Activated CD4-positive, alpha-beta T cell treated with anti-CD3 and anti-CD28 coated beads, Interleukin-2, amount 50 U/mL, for 48 hours (primary cell): ENCODE measurements around the gene SLC4A1AP.
A peak's percentile ranks its signal among the peaks of the same experiment; 100 is the strongest.
"Not testable (repeated sequence)": the region's sequence is repeated elsewhere in the genome, so short reads cannot be mapped to it uniquely, and the experiment has no call there.

Experiments
- DNase-seq, 2 experiments: peaks; one replicate each; pipeline ENCODE4 v3.0.0-alpha.2; 2020

Gene SLC4A1AP

GRCh38 chr2:27652341-27652740, 11.3 kb upstream of the SLC4A1AP start:
- no peak for DNase-seq

GRCh38 chr2:27652790-27653189, 10.9 kb upstream of the SLC4A1AP start:
- no peak for DNase-seq

GRCh38 chr2:27653397-27653796, 10.3 kb upstream of the SLC4A1AP start:
- DNase-seq, result no peak

- no peak for DNase-seq
These were observed 8.3 kb upstream of the SLC4A1AP start for GRCh38 chr2:27655155-27655951.

GRCh38 chr2:27661371-27661770, 2.3 kb upstream of the SLC4A1AP start:
- DNase-seq, result no peak

- no peak for DNase-seq
These were observed 475 bp downstream of the SLC4A1AP start for GRCh38 chr2:27664154-27664574.

- DNase-seq, result no peak
These were observed 1.1 kb downstream of the SLC4A1AP start for GRCh38 chr2:27664622-27665363.

- DNase-seq, result no peak
These were observed 3.8 kb downstream of the SLC4A1AP start for GRCh38 chr2:27667446-27667845.

GRCh38 chr2:27671235-27671634, 7.5 kb downstream of the SLC4A1AP start:
- no peak for DNase-seq

- no peak for DNase-seq
These were observed 9.2 kb downstream of the SLC4A1AP start for GRCh38 chr2:27672723-27673486.

GRCh38 chr2:27680571-27680970, 16.9 kb downstream of the SLC4A1AP start:
- DNase-seq, result no peak

GRCh38 chr2:27681841-27682240, 18.2 kb downstream of the SLC4A1AP start:
- DNase-seq, result no peak

GRCh38 chr2:27682334-27682771, 18.7 kb downstream of the SLC4A1AP start:
- peak in 1 of 2 experiments; percentile 30 for DNase-seq

- peak; percentile 87 to 92 for DNase-seq
These were observed 19.8 kb downstream of the SLC4A1AP start for GRCh38 chr2:27683390-27684071.

- not testable (repeated sequence) for DNase-seq
These were observed 21.3 kb downstream of the SLC4A1AP start for GRCh38 chr2:27685006-27685405.

- DNase-seq, result no peak
These were observed 21.9 kb downstream of the SLC4A1AP start for GRCh38 chr2:27685577-27685976.

- DNase-seq, result no peak
These were observed 23.5 kb downstream of the SLC4A1AP start for GRCh38 chr2:27687232-27687631.

- no peak for DNase-seq
These were observed 25.7 kb downstream of the SLC4A1AP start for GRCh38 chr2:27689424-27689823.

GRCh38 chr2:27690052-27690451, 26.4 kb downstream of the SLC4A1AP start:
- no peak for DNase-seq

GRCh38 chr2:27697660-27698059, 34.0 kb downstream of the SLC4A1AP start:
- DNase-seq, result no peak

- DNase-seq, result no peak
These were observed 38.0 kb downstream of the SLC4A1AP start for GRCh38 chr2:27701676-27702075.

- DNase-seq, result no peak
These were observed 38.6 kb downstream of the SLC4A1AP start for GRCh38 chr2:27702302-27702701.
